ENCODE results near the gene GIPC2.
A peak's percentile ranks its signal among the peaks of the same experiment; 100 is the strongest.
"Not testable (repeated sequence)": the region's sequence is repeated elsewhere in the genome, so short reads cannot be mapped to it uniquely, and the experiment has no call there.

GIPC2 gene

DNA sequence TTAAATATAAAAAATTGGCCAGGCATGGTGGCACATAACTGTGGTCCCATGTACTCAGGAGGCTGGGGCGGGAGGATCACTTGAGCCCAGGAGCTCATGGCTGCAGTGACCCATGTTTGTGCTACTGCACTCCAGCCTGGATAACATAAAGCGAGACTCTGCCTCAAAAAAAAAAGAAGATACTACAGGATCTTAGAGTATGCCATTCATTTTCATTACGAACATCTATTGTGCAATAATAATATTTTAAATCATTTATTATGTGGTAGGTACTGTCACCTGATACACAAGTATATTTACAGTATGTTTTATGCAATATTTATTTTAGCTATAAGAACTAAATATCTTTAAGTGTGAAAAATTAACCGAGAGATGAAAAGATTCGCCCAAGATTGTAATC, 9.3 kb upstream of the GIPC2 start:
- no peak for DNase-seq

DNA sequence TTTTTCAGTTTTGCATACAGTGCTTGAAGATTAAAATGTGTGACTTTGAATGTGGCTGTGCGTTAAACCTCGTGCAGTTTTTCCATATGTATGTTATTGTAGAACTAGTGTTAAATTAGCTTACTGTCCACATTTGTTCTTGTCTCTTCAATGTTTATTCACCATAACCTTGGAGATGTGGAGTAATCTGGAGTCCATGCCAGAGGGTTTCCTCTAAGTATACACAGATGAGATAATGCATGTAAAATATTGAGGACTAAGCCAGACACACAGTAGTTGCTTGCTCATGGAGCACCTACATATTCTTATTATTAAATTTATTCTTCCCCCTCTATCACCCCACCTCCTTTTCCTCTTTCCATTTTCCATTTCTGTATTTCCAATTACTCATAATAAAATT, 7.7 kb upstream of the GIPC2 start:
- no peak for DNase-seq

DNA sequence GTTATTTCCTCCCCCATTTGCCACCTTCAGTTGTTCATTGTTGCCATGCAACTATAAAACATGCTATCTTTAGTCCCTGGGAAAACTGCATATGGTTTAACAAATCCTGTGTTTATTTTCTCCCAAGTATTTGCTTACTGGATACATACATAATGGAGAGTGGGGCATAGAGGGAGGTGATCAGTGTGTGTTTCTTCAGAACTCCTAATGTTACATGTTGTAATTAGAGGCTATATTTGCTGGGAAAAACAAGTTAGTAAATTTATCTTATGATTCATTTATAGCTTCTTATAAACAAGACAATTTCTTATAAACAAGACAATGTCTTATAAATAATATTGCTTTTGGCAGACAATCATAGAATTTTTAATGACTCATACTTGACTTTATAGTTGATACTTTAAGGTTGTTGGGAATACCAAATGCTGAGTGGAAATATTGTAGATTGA, 7.3 kb upstream of the GIPC2 start:
- DNase-seq, result no peak

DNA sequence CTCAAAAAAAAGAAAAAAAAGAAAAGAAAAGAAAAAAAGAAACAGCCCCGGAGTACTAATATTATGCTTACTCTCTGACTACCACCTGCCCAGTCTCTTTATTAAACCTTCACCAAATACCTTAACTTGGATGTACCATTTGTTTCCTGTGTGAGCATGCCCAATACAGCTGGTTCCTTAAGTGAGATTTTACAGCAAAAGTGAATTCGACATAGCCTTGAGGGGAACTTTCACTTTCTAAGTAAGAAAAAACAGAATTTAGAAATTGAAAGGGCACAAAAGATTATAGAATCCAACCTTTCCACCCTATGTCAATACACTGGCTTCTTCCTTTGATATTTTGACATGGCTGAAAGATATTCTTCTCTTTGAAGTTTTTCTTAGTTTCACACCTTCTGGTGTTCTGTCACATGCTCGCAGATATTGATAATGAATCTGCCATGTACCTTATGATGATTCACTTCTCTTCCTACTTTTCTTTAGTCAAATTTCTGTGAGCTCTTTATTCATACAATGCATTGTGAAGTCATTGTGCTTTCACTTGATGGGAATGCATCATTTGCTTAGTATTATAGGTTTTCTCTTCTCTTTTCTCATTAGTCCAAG, 5.2 kb upstream of the GIPC2 start:
- DNase-seq, result no peak

DNA sequence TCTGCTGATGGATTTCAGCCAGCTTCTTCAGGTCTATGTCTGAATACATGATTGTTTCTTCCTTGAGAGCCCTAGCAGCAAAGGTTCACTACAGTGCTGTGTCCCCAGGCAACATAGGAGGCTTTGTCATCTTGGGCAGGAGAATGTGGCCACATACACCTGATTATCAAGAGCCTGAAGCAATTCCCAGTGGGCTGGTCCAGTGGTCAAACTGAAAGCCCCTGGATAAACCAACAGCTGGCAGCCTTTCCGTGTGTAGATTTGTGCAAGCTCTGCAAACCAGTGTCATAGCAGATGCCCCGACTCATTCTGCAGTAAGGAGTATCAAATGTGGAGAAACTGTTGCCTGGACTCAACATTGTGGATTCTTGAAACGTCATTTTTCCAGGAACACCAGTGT, 2.3 kb upstream of the GIPC2 start:
- DNase-seq, result no peak

DNA sequence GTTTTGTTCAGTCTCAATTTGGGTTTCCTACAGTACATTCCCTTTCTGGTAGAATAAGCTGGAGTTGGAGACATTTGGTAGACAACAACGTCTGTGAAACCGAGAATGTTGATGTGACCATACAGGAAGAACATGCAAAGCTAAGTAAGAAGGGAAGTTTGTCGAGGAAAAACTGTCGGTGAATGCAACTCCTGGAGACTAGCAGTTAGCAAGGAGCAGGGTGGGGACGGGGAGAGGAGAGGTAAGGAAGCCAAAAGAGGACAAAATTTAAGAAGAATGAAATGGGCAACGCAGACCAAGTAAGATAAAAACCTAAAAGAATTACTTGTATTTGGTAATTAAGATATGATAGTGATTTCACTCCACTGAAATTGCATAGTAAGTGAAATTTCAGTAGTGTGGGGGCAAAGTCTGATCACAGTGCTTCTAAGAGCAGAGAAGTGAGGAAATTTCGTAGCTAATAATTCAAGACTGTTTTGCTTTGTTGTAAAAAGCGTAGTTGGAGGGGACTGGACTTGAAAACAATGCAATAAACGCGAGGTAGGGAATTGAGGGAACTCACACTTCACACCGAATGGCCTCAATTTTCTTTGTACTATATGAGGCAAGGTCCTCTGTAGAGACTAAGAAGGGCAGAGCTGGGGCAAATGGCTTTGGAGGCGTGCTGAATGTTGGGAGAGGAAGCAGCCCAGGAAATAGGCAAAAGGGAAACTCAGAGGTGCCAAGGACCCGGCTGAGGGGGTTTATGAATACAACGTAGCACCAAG, 787 bp upstream of the GIPC2 start:
- peak in 3 of 4 experiments; percentile 7 to 19 (median 10) for DNase-seq

DNA sequence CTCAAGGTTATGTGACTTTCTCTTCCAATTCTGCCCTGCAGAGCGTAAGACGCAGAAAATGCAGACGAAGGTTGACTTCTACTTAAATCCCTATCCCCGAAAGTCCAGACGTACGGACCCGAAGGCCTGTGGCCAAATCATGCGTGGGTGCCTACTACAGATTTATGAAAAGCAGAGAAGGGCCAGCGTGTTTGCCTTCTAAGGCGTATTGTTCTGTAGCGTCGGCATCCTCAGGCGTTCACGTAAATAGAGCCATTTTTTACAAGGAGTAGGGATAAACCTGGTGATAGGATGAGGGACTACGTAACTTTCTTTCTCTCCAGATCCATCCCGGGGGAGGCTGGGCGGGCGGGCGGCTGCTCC, 222 bp upstream of the GIPC2 start:
- DNase-seq, result no peak

DNA sequence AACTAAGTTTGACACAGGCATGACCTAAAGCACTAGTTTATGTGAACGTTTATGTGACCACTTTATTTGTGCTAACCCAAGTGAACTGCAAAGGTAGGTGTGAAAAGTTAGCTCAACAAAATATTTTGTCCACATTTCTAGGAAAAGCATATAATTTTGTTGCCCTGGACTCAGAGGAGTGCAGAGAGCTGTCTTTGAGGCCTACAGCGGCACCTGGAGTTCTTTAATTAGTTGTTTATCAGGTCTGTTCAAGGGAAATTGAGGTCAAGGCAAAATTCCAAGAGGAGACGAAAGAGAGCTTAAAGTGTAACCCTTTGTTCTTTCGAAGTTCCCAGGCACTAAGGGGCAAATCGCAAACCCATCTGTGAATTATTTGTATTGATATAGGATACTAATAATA, 1.3 kb downstream of the GIPC2 start:
- no peak for DNase-seq

DNA sequence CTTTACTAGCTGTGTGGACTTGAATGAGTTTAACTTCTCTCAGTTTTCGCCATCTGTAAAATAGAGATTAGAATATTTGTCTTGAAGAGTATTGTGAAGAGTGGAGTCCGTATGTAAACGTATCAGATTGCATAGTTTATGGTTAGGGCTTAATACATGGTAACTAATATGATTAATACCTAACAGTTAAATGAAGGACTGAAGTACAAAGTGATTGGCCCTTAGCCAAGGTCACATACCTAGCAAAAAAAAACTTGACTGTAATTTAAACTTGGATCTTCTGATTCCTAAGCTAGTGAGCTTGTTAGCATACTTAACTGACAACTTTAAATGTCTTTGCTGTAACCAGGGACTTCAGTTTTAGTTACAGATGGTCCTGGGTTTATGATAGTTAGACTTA, 1.9 kb downstream of the GIPC2 start:
- no peak for DNase-seq

DNA sequence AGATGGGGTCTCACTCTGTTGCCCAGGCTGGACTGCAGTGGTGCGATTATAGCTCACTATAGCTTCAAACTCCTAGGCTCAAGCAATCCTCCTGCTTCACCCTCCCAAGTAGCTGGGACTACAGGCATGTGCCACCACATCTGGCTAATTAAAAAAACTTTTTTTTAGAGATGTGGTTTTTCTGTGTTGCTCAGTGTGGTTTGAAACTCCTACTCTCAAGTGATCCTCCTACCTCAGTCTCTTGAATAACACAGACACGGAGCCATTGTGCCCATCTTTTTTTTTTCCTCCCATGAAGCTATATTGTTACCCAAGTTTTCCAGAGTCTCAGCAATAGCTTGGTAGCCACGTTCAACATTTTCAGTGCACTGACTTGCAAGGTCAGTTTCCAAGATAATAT, 2.7 kb downstream of the GIPC2 start:
- no peak for DNase-seq

DNA sequence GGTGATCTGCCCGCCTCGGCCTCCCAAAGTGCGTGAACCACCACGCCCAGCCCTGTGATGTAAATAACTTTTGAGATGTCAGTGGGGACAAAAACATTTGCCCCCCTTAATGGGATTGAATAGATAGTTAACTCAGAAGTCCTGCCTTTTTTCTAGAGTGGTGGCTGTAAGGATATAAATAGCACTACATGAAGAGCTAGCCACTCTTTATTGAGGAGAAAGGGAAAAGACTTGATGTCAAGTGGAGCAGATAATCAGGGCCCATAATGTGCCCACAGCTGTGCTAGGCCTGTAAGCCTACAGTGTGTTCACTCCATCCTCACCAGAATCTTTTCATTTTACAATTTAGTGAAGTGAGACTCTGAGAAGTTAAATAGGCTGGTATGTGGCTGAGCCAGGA, 3.6 kb downstream of the GIPC2 start:
- DNase-seq, result no peak

DNA sequence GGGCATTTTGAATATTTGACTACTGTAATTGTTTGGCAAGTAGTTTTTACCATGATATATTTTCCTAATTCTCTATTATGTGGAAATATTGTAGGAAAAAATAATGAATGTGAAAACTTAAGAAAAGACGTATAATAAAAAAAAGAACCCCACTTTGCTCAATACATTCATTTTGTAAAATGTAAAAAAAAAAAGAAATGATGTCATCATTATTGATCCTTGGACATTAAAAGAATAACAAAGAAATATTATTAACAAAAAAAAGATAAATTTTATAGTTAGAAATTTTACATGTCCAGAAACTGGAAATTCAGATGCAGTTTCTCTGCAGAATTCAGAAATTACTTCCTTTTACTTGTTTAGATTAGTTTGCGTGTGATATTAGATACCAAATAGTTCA, 5.2 kb downstream of the GIPC2 start:
- no peak for DNase-seq

DNA sequence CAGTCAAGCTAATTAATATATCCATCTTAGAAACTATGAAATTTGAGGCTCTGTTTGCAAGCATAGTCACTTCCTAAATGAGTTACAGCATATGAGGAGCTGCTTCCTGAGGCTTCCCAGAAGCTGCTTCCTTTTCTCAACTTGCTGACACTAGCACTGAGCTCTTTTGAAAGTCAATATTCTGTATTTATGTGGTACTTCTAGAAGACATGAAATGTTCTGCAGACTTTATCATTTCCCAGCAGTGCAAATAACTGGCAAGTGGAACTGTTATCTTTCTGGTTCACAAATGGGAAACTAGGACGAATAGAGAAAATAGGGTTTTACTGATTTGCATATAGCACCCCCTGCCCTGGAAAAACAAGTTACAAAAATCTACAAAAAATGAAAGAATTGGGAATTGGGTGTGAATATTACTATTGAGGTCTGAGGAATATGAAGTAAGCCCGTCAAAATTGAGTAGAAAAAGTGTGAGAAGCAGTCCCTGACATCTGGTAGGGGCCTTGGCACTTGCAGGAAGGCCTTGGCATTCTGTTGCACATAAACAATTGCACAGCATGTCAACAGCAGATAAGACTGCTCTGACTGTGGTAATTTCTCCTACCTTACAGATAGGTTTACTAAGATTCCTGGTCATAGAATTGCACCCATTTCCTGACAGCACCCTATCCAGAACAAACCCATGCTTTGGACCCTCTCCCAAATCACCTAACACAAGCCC, 7.1 kb downstream of the GIPC2 start:
- DNase-seq, result peak; percentile 23 to 62 (median 44)

DNA sequence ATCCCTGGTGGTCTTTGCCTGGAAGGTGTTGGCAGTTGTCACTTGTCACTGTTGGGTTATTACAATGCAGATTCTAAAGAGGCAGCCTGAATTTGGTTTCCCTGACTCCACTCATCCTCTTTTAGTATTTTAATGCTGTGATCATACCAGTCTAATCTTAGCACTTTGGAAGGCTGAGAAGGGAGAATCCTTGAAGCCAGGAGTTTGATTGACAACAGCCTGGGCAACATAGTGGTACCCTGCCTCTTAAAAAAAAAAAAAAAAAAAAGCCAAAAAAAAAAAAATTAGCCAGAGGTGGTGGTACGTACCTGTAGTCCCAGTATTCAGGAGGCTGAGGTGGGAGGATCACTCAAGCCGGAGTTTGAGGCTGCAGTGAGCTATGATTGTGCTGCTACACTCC, 7.7 kb downstream of the GIPC2 start:
- no peak for DNase-seq

DNA sequence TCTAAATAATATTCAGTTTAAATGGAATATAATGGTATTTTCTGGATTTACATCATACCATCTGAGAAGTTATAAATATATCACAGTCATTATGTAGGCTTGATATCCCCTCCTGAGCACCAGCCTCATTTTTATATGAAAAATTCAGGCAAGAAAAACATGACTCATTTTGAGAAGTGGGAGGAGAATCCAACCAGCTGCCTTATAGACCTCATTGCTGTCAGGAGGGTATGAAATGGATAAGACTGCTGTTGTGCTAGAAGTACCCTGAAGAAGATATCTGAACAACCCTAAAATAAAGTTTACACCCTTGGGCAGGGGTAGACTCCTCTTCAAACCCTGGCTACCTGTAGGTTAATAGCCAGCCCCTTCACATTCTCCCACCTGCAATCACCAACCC, 8.8 kb downstream of the GIPC2 start:
- DNase-seq, result no peak

DNA sequence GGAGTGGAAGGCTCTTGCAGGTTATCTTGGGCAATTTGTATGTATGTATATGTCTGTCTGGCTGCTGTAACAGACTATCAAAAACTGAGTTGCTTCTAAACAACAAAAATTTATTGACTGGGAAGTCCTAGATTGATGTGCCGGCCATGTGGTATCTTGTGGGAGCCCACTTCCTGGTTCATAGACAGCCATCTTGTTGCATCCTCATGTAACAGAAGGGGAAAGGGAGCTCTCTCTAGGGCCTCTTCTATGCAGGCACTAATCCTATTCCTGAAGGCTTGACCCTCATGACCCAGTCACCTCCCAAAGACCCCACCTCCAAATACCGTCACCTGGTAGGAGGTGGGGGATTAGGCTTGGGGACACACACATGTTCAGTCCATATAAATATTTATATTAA, 9.2 kb downstream of the GIPC2 start:
- no peak for DNase-seq

DNA sequence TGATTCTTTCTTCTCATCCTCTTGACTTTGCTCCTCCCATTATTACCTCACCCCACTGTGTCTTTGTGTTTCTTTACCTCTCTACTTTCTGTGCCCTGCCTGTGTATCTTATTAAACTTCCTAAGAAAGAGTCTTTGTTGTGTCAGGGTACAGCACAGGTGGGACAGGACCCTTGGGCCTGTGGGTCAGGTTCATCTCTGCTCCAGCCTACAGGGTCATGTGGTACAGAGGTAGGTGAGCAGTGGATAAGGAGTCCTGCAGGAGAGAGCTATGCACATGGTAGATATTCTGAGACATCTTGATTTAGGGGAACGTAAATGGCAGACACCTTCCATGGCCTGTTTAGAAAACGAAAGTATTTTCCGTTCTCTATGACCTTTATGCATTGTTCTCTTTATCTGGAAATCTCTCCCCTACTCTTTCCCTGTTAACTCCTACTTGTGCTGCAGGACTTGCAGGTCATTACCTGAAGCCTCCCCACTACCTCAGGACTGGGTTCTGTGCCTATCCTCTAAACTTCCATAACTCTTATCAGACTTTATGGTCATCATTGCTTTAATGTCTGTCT, 9.9 kb downstream of the GIPC2 start:
- no peak for DNase-seq

DNA sequence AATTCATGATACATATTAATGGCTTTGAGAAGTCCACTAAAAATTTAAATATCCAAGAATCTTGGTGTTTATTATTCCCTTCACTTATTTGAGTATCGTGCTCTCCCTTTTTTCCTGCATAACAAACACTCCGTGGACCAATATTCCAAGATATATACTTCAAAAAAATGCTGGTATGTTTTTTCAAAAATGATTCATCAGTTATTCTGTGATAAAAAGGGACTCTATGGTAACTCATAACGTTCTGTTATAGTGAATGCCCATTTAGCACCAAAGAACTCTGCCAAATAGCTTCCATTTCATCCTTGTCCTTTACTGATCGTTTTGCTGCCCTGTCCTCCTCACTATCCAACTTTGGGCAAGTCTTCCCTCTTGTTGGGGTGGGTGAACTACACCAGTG, 12.9 kb downstream of the GIPC2 start:
- no peak for DNase-seq

DNA sequence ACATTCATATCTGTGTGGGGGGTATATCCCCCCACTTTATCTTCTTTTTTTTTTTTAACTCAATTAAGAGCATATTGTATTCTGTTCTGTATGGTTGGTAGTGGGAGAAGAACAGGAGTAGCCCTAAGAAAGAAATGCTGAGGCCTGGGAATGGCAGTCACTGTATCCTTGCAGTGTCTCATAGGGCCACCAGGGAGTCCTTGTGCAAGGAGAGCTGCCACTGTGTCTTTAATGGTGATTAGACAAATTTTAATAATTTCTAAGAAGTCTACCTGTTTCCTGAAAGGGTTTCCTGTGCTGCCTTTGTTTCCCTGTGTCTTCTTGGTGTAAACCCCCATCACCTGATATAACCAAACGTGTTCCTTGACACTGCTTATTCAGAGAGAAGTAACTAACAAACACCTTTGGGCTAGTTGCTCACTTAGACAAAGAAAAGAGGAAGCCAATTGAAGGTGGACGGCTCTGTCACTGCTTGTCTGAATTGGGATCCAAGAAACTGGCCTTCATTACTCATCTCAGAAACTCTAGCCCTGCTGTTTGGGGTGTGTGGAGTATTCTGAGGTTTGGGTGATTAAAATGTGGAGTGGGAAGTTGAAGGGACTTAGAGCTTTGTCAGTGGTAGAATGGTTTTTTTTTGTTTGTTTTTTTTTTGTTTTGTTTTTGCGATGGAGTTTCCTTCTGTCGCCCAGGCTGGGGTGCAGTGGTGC, 15.2 kb downstream of the GIPC2 start:
- DNase-seq, result no peak

DNA sequence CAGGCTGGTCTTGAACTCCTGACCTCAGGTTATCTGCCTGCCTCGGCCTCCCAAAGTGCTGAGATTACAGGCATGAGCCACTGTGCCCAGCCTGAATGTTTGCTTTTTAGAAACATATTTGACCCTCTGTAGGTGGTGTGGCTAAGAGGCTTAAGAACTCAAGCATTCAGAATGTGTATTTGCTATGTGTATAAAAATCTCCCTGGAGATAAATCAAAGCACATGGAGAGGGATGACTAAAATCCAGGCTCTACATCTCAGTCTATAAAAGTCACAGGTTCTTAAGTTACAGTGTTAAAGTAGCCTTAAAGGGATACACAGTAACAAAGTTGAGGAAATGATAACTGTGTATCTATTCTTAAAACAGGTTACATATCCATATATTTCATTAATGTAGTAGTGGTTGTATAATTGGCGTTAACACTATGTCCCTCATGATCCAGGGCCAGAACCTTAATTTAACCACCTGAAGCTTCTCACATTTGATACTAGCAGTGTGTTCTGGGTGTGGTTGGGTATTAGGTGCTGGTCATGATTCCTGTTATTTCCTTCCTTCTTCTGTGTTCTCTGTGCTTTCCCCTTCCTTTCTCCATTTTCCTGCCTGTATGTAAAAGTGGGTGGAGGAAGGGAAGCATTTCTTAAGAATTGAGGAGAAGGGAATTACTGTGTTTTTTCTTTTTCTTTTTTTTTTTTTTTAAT, 16.2 kb downstream of the GIPC2 start:
- no peak for DNase-seq

DNA sequence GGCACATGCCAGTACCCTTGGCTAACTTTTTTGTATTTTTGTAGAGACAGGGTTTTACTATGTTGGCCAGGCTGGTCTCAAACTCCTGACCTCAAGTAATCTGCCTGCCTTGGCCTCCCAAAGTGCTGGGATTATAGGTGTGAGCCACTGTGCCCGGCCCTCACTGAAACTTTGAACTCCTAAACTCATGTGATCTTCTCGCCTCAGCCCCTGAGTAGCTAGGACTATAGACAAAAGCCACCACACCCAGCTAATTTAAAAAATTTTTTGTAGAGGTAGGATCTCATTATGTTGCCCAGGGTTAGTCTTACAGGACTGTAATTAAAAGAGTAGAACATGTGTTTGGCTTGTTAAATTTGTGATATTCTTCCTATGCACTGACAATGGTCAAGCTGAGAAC, 19.1 kb downstream of the GIPC2 start:
- not testable (repeated sequence) for DNase-seq

DNA sequence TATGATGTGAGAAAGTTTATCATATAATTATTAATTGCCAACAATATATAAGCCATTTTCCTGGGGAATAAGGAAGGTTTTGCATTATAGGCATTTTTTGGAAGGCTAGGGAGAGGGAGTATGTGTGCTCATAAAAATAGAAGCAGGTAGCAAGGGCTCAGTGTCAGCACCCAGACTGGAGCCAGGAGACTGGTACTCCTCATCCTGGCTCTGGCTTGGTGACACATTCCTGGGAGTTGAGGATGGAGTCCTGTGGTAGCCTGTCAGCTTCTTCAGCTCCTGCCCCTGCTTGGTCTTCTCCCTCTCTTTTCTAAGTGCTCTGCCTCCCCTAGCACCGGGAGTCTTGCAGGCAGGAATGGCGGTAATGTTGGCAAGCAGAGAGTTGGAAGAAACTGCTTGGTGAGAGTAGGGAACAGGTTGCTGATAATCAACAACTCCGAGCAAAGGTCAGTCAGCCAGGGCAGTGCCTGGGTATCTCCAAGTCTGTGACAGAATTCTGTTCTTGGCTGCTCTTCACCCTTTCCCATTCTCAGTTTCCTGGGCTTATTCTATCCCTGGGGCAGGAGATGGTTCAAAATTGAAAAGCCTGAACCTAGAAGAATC, 23.0 kb downstream of the GIPC2 start:
- no peak for DNase-seq
